Right lobe of liver (tissue), 6 donors: ENCODE measurements around the gene CSNK1D. TPM values are rescaled to one million over a fixed set of nuclear protein-coding genes. Genes with fewer than 3 reads are reported as not detected.

Experiments used
- ATAC-seq, 4 donors: fragments of 200-7000 bp; cut with Tn5 transposase; one replicate each; pipeline ENCODE4 v1.9.1; 2020; ENCODE audit warnings: mild to moderate bottlenecking in 4 of 4, moderate library complexity in 4 of 4
- DNase-seq, 3 donors: peaks; one replicate each; pipeline ENCODE4 v3.0.0-alpha.2; 2020
- H3K27ac ChIP-seq, 3 donors: fragments of 200-600 bp; one replicate each; pipeline ENCODE4 v1.8.0; 2022
- H3K27me3 ChIP-seq, 2 donors: fragments of 200-600 bp; one replicate each; pipeline ENCODE4 v1.8.0; 2022
- H3K36me3 ChIP-seq, 4 donors: fragments of 200-600 bp; sonication (generic) in 1 of 4; one replicate each; pipeline versions ENCODE4 v1.5.1 to v1.8.0; 2017 to 2022; ENCODE audit warnings: control low read depth in 1 of 4
- H3K4me1 ChIP-seq, 4 donors: fragments of 200-600 bp; sonication (generic) in 1 of 4; one replicate each; pipeline versions ENCODE4 v1.5.1 to v1.8.0; 2017 to 2022; ENCODE audit warnings: control low read depth in 1 of 4
- H3K4me3 ChIP-seq, 3 donors: fragments of 200-600 bp; one replicate each; pipeline ENCODE4 v1.8.0; 2022
- H3K9me3 ChIP-seq, 4 donors: fragments of 200-600 bp; sonication (generic) in 1 of 4; one replicate each; pipeline versions ENCODE4 v1.5.1 to v1.8.0; 2017 to 2022; ENCODE audit warnings: control low read depth in 1 of 4
- POLR2A ChIP-seq: fragments of 450-650 bp; IDR thresholded peaks from one replicate; pipeline ENCODE4 v1.6.1; 2017; ENCODE audit warnings: antibody characterized with exemption, mild to moderate bottlenecking
- WGBS: methylation state at CpG from one replicate; pipeline ENCODE4 v1.1.6; 2018; ENCODE audit warnings: low coverage, low lambda C conversion rate; ENCODE audit not compliant: insufficient coverage; ENCODE audit errors: missing lambda C conversion rate; 5-methylcytosine and 5-hydroxymethylcytosine counted together
- intact Hi-C, 2 donors: fragments of 100-400 bp; cut with DNase I; formaldehyde crosslinking; loops; one replicate each; pipeline versions ENCODE4 v1.11.2 to v1.14.1; 2022
- total RNA-seq, 6 experiments: library from RNA; depleted of rRNA in 2 of 6; stranded (reverse); fragments of >200 nt in 2 of 6; fragmentation: NEBNext Ultra II Directional in 3 of 6; extraction: Animal tissue kit (Norgen Biotek cat#: 25700) in 3 of 6; gene quantifications; one replicate each; pipeline versions ENCODE4 v1.1.0 to v1.2.4, GENCODE V29; 2016 to 2023
- TF ChIP-seq, protein P1 (sequence below), 4 donors: fragments of 200-600 bp in 3 of 4; fragments of 450-650 bp in 1 of 4; IDR thresholded peaks; one replicate each; pipeline versions ENCODE4 v1.5.1 to v1.8.0; 2016 to 2022; ENCODE audit warnings: antibody characterized with exemption in 4 of 4, mild to moderate bottlenecking in 2 of 4
- donor health status: DM: no; HTN: yes; CAD: no.
- donor health status: DM: no; HTN: no; CAD: no.
- donor health status: DM: no; HTN: no; CAD: no.
- donor health status: DM: no; HTN: yes; CAD: no.
- donor health status: DM: no; HTN: yes; CAD: no.

Gene CSNK1D
- total RNA-seq, 6 experiments from 2014 or later: 32.7 to 73.0 (median 45.9) TPM

- DNase-seq (peak; percentile 38 to 54 (median 52)), ATAC-seq (no peak)
- Histone ChIP-seq H3K9me3 (no peaks in the 10 kb centered on the region), H3K4me1 (peaks cover 0 to 41% (median 11%) of the 10 kb centered on the region in 4 donors), H3K27ac (peak overlapping the region; percentile 85 to 91 (median 88)), H3K36me3 (no peaks in the 10 kb centered on the region), H3K27me3 (no peaks in the 10 kb centered on the region), H3K4me3 (peak overlapping the region; percentile 3 to 38 (median 38))
- TF ChIP-seq, protein P1, sequence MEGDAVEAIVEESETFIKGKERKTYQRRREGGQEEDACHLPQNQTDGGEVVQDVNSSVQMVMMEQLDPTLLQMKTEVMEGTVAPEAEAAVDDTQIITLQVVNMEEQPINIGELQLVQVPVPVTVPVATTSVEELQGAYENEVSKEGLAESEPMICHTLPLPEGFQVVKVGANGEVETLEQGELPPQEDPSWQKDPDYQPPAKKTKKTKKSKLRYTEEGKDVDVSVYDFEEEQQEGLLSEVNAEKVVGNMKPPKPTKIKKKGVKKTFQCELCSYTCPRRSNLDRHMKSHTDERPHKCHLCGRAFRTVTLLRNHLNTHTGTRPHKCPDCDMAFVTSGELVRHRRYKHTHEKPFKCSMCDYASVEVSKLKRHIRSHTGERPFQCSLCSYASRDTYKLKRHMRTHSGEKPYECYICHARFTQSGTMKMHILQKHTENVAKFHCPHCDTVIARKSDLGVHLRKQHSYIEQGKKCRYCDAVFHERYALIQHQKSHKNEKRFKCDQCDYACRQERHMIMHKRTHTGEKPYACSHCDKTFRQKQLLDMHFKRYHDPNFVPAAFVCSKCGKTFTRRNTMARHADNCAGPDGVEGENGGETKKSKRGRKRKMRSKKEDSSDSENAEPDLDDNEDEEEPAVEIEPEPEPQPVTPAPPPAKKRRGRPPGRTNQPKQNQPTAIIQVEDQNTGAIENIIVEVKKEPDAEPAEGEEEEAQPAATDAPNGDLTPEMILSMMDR (IDR thresholded peaks at IDR 0.05): no peak
- TF ChIP-seq POLR2A: no peak
- intact Hi-C loops: no loop called here
- 60% methylated on average over 13 of the region's 27 CpGs for WGBS
These were observed 25.3 kb upstream of the CSNK1D start for GRCh38 chr17:82298538-82299421.

DNA sequence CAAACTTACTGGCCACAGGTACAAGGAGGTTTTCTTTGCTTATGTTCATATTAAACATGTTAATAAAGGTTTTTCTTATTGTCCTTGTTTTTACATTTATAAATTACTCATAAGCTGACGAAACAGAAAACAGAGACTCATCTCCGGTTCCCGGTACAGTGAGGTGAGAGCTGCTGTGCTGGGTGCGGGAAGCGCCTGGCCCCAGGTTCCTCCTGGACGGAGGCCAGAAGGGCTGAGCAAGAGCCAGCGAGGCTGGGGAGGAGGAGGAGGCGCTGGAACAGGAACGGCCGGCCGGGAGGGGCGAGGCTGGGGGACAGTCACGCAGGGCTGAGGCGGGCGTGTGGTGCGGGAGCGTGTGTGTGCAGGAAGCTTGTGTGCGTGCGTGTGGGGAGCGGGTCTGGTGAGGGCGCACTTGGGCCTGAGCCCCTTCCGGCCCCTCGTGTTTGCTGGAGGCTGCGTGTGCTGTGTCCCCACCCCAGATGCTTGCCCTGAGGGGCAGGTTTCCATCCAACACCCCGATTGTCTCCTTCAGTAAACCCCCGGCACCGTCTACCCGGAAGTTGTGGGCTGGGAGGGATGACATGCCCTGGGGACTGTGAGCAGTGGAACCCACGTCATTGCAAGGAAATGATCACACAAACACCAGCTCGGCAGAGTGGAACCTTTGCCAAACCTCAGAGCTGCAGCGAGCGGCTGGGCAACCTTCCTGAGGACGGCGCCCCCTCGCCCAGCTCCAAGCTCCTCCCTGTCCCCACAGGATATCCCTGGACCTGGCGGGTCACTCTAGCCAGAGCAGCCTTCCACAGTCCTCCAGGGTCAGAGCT, 24.4 kb upstream of the CSNK1D start:
- WGBS: 12% methylated on average over 19 of the region's 36 CpGs
- peak overlapping the region; percentile 21 to 38 (median 38) for H3K4me3 ChIP-seq

DNA sequence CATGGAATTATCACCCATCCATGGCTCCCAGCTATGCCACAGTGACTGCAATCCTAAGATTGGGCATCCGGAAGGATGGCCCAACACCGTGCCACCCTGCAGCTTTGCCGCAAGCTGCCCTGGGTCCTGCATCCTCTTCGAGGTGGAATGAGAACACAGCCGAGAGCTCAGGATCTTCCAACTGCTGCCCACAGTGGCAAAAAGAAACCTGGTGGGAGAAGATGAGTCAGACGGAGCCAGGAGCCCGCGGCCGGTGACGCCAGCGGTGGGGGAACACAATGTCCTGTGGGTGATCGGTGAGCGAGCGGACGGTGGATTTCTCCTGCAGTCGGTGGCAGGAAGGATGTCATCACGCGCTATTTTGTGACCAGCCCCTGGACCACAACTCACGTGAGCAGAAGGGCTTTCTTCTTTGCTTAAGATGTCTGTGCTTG, 23.8 kb upstream of the CSNK1D start:
- 54% methylated on average over 15 of the region's 19 CpGs for WGBS
- H3K4me1 ChIP-seq: peaks cover 0 to 36% (median 13%) of the 10 kb centered on the region in 4 donors
- intact Hi-C loops: no loop called here
- peak overlapping the region; percentile 85 to 91 (median 88) for H3K27ac ChIP-seq
- H3K9me3 ChIP-seq: no peaks in the 10 kb centered on the region
- TF ChIP-seq, protein P1 (IDR thresholded peaks at IDR 0.05): no peak
- TF ChIP-seq POLR2A: peak; percentile 36
- peak; percentile 77 to 84 (median 84) for DNase-seq
- no peaks in the 10 kb centered on the region for H3K27me3 ChIP-seq
- H3K4me3 ChIP-seq: peak overlapping the region in 2 of 3 donors; percentile 21 to 38
- peak in 3 of 4 donors; percentile 4 to 33 (median 9) for ATAC-seq
- no peaks in the 10 kb centered on the region for H3K36me3 ChIP-seq

More for the DNA sequence above, 24.4 kb upstream of the CSNK1D start:
- Histone ChIP-seq H3K36me3 (no peaks in the 10 kb centered on the region), H3K4me1 (peaks cover 0 to 38% (median 13%) of the 10 kb centered on the region in 4 donors), H3K27me3 (no peaks in the 10 kb centered on the region), H3K9me3 (no peaks in the 10 kb centered on the region), H3K27ac (peak overlapping the region; percentile 85 to 91 (median 88))
- DNase-seq (peak; percentile 88 to 93 (median 88)), ATAC-seq (peak; percentile 74 to 78 (median 76))
- TF ChIP-seq POLR2A: peak; percentile 84
- TF ChIP-seq, protein P1 (IDR thresholded peaks at IDR 0.05): no peak
- intact Hi-C loops: no loop called here

- WGBS: 66% methylated on average over 7 of the region's 7 CpGs
These were observed 23.2 kb upstream of the CSNK1D start for GRCh38 chr17:82296511-82297279.

More at GRCh38 chr17:82296511-82297279, 23.2 kb upstream of the CSNK1D start:
- intact Hi-C loops: no loop called here
- Histone ChIP-seq H3K27ac (peak overlapping the region; percentile 85 to 91 (median 88)), H3K9me3 (no peaks in the 10 kb centered on the region), H3K4me3 (no peak overlapping the region), H3K27me3 (no peaks in the 10 kb centered on the region), H3K4me1 (peaks cover 0 to 36% (median 13%) of the 10 kb centered on the region in 4 donors), H3K36me3 (no peaks in the 10 kb centered on the region)
- peak in 1 of 3 donors; percentile 53 for DNase-seq
- TF ChIP-seq, protein P1 (IDR thresholded peaks at IDR 0.05): no peak
- no peak for TF ChIP-seq POLR2A
- ATAC-seq: no peak
